WTC11 (cell line): ENCODE results near the gene ZNF470.

ENCODE experiments used
- CTCF ChIP-seq: fragments of 200-600 bp; IDR thresholded peaks from 2 replicates; pipeline ENCODE4 v1.8.0; 2022; ENCODE audit warnings: antibody characterized with exemption
- ELF4 ChIP-seq: sonication (generic); formaldehyde crosslinking; IDR thresholded peaks from 2 replicates; pipeline ENCODE4 v1.8.1; 2022; ENCODE audit warnings: low read depth, mild to moderate bottlenecking, moderate library complexity, missing genetic modification reagents
- HMGXB4 ChIP-seq: sonication (generic); formaldehyde crosslinking; IDR thresholded peaks from 2 replicates; pipeline ENCODE4 v1.8.1; 2023; ENCODE audit warnings: mild to moderate bottlenecking, moderate library complexity, missing genetic modification reagents
- IRF1 ChIP-seq: sonication (generic); formaldehyde crosslinking; IDR thresholded peaks from 2 replicates; pipeline ENCODE4 v1.8.0; 2023; ENCODE audit warnings: missing genetic modification reagents
- ZNF263 ChIP-seq: sonication (generic); formaldehyde crosslinking; IDR thresholded peaks from 2 replicates; pipeline ENCODE4 v1.8.1; 2022; ENCODE audit warnings: low read depth, mild to moderate bottlenecking, moderate library complexity, missing genetic modification reagents
- ZNF281 ChIP-seq: sonication (generic); formaldehyde crosslinking; IDR thresholded peaks from 2 replicates; pipeline ENCODE4 v1.8.0; 2023; ENCODE audit warnings: mild to moderate bottlenecking, missing genetic modification reagents

- TF ChIP-seq ZNF281 (no peak), HMGXB4 (no peak), ELF4 (CRISPR knock-in tag) (no peak), CTCF (no peak), IRF1 (CRISPR knock-in tag) (no peak), ZNF263 (CRISPR knock-in tag) (no peak)
Measured at GRCh38 chr19:56601375-56601774, 34.1 kb downstream of the ZNF470 start.
